ENCODE data around the gene GRIPAP1. TPM values are rescaled to one million over a fixed set of nuclear protein-coding genes. Genes with fewer than 3 reads are reported as not detected.

The GRIPAP1 gene, protein sequence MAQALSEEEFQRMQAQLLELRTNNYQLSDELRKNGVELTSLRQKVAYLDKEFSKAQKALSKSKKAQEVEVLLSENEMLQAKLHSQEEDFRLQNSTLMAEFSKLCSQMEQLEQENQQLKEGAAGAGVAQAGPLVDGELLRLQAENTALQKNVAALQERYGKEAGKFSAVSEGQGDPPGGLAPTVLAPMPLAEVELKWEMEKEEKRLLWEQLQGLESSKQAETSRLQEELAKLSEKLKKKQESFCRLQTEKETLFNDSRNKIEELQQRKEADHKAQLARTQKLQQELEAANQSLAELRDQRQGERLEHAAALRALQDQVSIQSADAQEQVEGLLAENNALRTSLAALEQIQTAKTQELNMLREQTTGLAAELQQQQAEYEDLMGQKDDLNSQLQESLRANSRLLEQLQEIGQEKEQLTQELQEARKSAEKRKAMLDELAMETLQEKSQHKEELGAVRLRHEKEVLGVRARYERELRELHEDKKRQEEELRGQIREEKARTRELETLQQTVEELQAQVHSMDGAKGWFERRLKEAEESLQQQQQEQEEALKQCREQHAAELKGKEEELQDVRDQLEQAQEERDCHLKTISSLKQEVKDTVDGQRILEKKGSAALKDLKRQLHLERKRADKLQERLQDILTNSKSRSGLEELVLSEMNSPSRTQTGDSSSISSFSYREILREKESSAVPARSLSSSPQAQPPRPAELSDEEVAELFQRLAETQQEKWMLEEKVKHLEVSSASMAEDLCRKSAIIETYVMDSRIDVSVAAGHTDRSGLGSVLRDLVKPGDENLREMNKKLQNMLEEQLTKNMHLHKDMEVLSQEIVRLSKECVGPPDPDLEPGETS
- 10 to 100 TPM; 18.5 to 22.8 TPM for polyA plus RNA-seq

DNA sequence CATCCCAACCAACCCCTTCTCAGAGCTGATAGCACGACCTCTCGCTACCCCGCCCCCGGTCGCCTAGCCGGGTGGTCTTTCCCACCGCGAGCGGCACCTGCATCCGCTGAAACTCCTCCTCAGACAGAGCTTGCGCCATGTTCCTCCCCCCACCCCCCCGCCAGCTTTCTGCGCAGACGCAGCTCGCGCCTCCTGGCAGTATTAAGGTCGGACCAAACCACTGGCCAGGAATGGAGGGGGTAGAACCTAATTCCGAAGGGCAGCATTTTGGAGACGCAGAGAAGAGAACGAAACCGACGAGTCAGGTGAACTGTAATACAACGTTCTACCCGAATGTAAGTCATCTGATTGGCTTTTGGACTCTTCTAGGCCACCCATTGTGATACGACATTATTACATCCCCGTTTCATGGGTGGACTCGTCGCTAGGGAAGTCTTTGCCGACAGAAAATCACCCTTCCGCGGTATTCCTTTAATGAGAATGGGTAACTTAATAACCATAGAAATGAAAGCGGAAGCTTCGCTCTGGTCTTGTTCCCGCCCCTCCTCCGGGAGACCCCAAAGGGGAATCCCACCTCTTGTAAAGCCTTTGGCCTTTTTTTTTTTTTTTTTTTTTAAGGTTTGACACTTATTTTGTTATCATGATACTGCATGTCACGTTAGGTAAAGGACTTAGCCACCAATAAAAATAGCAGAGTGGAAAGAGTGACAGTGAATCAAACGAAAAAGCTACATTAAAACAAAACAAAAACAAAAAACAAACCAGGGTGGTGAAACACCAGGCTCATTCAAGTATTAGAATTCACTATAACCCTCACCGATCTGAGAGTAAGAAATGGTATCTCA lies at the start of gene GRIPAP1:
Gene GRIPAP1, minus strand, starts transcription at position 174 of the 845 bp plus-strand sequence. Its CDS starts 35 bp downstream, at position 139.
- H3K27me3 ChIP-seq (ENCODE audit: control insufficient read depth in 1 of 2, insufficient read depth in 2 of 2, low read length in 2 of 2): no peaks in the 10 kb centered on the region
- 1 to 23% methylated on average over 38 of the region's 38 CpGs for WGBS, 2 donors

DNA sequence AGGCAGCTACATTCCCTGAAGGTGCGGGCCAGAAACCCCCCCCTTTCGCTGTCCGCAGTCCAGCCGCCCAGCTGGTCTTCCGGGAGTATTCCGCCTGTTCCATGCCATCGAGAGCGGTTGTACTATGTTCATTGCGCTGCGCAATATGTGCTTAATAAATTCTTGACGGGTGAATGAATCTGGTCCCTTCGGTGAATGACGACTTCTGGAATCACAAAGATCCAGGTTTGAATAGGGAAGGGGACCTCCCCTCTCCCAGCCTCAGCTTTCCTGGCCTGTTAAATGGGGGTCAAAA lies 41.9 kb upstream of the GRIPAP1 start:
- Histone ChIP-seq H3K27me3 (ENCODE audit: control insufficient read depth in 1 of 2, insufficient read depth in 2 of 2, low read length in 2 of 2) (no peaks in the 10 kb centered on the region), H3K36me3 (ENCODE audit: control insufficient read depth in 2 of 2, insufficient read depth in 2 of 2, low read length in 1 of 2) (peaks cover 0 to 4% of the 10 kb centered on the region in 2 donors), H3K27ac (ENCODE audit: low read depth in 2 of 2, low read length in 1 of 2) (peak overlapping the region; percentile 84 to 86), H3K4me3 (ENCODE audit: low read depth in 1 of 2, low read length in 2 of 2) (peak overlapping the region in 1 of 2 donors; percentile 22), H3K9me3 (ENCODE audit: control insufficient read depth in 2 of 2, insufficient read depth in 1 of 2, low read depth in 1 of 2, low read length in 1 of 2) (no peaks in the 10 kb centered on the region), H3K4me1 (ENCODE audit: control insufficient read depth in 2 of 2, insufficient read depth in 2 of 2, low read length in 1 of 2) (peaks cover 0 to 5% of the 10 kb centered on the region in 2 donors)
- 10 to 34% methylated on average over 13 of the region's 13 CpGs for WGBS, 2 donors

More for the DNA sequence above, at the start of gene GRIPAP1:
- no peaks in the 10 kb centered on the region for H3K9me3 ChIP-seq (ENCODE audit: control insufficient read depth in 2 of 2, insufficient read depth in 1 of 2, low read depth in 1 of 2, low read length in 1 of 2)
- peak within 1 kb of the TSS; percentile 85 to 88 for H3K27ac ChIP-seq (ENCODE audit: low read depth in 2 of 2, low read length in 1 of 2)
- peaks cover 0 to 6% of the 10 kb centered on the region in 2 donors for H3K36me3 ChIP-seq (ENCODE audit: control insufficient read depth in 2 of 2, insufficient read depth in 2 of 2, low read length in 1 of 2)
- H3K4me1 ChIP-seq (ENCODE audit: control insufficient read depth in 2 of 2, insufficient read depth in 2 of 2, low read length in 1 of 2): peaks cover 2 to 7% of the 10 kb centered on the region in 2 donors
- H3K4me3 ChIP-seq (ENCODE audit: low read depth in 1 of 2, low read length in 2 of 2): peak within 1 kb of the TSS; percentile 72 to 75

DNA sequence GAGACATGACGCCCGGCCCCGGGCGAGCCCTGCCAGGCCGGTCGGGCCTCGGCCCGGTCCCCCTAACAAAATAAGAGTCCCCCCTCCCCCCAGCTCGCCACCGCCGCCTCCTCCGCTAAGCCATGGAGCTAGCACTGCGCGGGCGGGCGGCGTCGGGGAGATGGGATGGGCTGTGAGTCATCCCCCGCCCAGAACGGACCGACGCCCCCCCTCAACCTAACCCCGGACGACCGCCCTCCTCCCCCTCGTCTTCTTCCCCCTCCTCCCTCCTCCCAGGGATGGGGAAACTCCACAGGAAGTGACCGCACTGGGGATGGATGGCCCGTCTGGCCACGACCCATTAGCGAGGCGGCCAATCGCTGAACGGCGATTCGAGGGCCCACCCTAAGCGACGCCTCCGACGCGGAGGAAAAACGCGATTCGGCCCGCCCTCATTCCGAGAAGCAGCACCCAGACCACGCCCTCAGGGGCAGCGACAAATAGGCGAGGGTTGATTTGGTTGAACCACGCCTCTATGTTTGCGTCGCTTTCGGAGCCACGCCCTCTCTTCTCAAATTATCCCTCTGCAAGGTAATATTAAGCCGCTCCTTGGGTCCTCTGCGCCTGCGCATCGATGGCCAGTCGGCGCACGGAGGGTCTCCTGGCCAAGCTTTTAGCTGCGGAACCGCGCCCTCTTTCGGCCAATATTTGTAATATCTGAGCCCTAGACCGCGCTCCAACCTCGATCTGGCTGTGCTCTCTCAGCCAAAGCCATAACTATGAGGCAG lies 41.3 kb upstream of the GRIPAP1 start, which contains the start of gene TFE3:
Gene TFE3, minus strand, starts transcription at position 138 of the 767 bp plus-strand sequence. Its CDS starts 131 bp downstream, at position 7.
- Histone ChIP-seq H3K27me3 (ENCODE audit: control insufficient read depth in 1 of 2, insufficient read depth in 2 of 2, low read length in 2 of 2) (no peaks in the 10 kb centered on the region), H3K4me3 (ENCODE audit: low read depth in 1 of 2, low read length in 2 of 2) (peak within 1 kb of the TSS; percentile 57 to 88), H3K36me3 (ENCODE audit: control insufficient read depth in 2 of 2, insufficient read depth in 2 of 2, low read length in 1 of 2) (peaks cover 0 to 9% of the 10 kb centered on the region in 2 donors), H3K9me3 (ENCODE audit: control insufficient read depth in 2 of 2, insufficient read depth in 1 of 2, low read depth in 1 of 2, low read length in 1 of 2) (no peaks in the 10 kb centered on the region), H3K4me1 (ENCODE audit: control insufficient read depth in 2 of 2, insufficient read depth in 2 of 2, low read length in 1 of 2) (peaks cover 0 to 5% of the 10 kb centered on the region in 2 donors), H3K27ac (ENCODE audit: low read depth in 2 of 2, low read length in 1 of 2) (peak within 1 kb of the TSS; percentile 96 to 97)
- 1 to 18% methylated on average over 55 to 66 of the region's 67 CpGs for WGBS, 2 donors

DNA sequence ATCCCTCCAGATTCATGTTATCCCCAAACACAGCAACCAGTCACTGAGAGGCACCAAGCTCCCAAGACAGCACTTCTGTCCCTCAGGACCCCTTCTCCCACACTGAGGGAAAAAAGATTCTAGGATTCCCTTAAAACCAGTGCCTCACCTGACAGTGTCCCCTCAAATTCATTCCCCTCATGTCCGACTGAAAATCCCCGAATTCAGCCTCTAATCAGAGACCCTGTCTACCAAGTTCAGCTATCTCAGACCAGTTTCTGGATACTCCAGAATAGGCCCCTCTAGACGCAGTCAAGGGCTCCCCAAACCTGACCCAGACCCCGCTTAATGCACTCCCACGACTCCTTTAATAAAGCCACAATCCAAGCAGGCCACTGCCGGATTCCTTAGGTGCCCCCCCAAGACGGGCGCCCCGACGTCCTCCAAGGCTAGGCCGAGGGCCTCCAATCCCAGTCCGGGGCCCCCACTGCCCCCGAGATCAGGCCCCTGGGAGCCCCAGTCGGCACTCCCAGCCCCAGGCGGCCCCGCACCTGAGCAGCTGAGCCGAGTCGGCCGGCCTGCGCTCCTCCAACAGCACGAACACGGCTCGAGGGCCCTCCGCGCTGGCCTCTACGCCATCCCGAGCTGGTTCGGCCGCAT lies 40.6 kb upstream of the GRIPAP1 start:
- H3K27ac ChIP-seq (ENCODE audit: low read depth in 2 of 2, low read length in 1 of 2): peak overlapping the region; percentile 96 to 97
- peak overlapping the region; percentile 57 to 88 for H3K4me3 ChIP-seq (ENCODE audit: low read depth in 1 of 2, low read length in 2 of 2)
- no peaks in the 10 kb centered on the region for H3K27me3 ChIP-seq (ENCODE audit: control insufficient read depth in 1 of 2, insufficient read depth in 2 of 2, low read length in 2 of 2)
- peaks cover 0 to 15% of the 10 kb centered on the region in 2 donors for H3K36me3 ChIP-seq (ENCODE audit: control insufficient read depth in 2 of 2, insufficient read depth in 2 of 2, low read length in 1 of 2)
- WGBS, 2 donors: 0 to 35% methylated on average over 29 of the region's 29 CpGs
- H3K9me3 ChIP-seq (ENCODE audit: control insufficient read depth in 2 of 2, insufficient read depth in 1 of 2, low read depth in 1 of 2, low read length in 1 of 2): no peaks in the 10 kb centered on the region
- H3K4me1 ChIP-seq (ENCODE audit: control insufficient read depth in 2 of 2, insufficient read depth in 2 of 2, low read length in 1 of 2): peaks cover 0 to 5% of the 10 kb centered on the region in 2 donors

DNA sequence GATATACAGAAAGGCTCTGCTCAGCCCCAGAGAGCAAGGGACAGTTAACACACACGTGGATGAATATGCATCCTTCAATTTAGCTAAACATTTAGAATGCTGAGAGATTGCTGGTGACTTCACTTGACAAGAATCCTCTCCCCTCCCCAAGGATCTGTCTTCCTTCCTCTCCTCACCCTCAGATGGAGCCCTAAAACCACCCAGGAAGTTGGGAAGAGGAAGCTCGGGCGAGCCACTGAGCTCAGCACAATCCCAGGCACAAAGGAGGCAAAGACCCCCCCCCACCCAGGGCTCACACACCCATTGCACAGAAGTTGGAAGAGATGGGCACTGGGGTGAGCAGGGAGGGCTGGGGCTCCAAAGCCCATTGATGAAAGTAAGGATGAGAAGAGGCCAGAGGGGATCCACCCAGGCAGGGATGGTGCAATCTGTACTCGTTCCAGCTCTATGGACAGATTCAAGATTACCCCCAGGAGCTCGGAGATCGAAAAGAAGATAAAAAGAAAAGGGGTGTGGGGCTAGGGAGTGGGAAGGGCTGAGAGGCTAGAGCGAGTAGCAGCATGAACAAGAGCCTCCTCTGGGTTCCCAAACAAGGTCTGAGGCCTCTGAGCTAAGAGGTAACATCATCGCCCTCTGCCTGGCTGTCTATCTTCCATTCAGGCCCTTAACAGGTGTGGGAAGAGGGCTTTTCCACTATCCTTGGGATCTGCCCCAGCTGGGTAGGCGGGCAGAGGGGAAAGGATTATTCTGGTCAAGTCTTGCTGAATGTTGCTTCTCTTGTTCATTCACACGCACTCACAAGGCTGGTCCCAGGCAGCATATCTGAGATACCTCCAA lies 39.9 kb upstream of the GRIPAP1 start:
- H3K36me3 ChIP-seq (ENCODE audit: control insufficient read depth in 2 of 2, insufficient read depth in 2 of 2, low read length in 1 of 2): peaks cover 0 to 17% of the 10 kb centered on the region in 2 donors
- H3K4me3 ChIP-seq (ENCODE audit: low read depth in 1 of 2, low read length in 2 of 2): peak overlapping the region; percentile 57 to 88
- WGBS, 2 donors: 2 to 21% methylated on average over 10 of the region's 10 CpGs

DNA sequence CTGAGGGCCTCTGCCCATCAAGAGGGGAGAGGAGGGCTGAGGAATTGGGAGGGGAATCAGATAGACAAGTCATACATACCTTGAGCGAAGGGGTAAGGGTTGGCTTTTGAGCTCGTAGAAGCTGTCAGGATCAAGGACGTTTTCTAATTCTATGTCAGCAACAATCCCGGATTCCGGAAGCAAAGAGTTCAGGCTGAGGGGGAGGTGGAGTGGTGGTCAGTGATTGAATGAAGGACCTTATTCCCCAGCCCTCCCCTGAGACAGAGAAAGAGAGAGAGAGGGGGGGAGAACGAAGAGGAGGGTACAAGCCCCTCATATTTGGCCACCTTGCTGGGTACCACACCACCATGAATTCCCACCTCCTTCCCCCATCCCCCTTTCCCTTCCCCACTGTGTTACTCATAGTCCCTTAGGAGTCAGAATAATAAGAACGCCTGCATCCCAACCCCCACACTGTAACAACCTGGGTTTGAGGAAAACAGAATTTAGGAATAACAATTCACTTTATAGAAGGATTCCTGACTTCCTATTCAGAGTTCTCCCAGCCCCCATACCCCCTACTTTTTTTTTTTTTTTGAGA lies 38.4 kb upstream of the GRIPAP1 start:
- no peaks in the 10 kb centered on the region for H3K27me3 ChIP-seq (ENCODE audit: control insufficient read depth in 1 of 2, insufficient read depth in 2 of 2, low read length in 2 of 2)
- H3K27ac ChIP-seq (ENCODE audit: low read depth in 2 of 2, low read length in 1 of 2): peak overlapping the region; percentile 69 to 70
- WGBS, 2 donors: 17 to 30% methylated on average over 7 of the region's 7 CpGs
- H3K4me1 ChIP-seq (ENCODE audit: control insufficient read depth in 2 of 2, insufficient read depth in 2 of 2, low read length in 1 of 2): peaks cover 0 to 5% of the 10 kb centered on the region in 2 donors
- no peaks in the 10 kb centered on the region for H3K9me3 ChIP-seq (ENCODE audit: control insufficient read depth in 2 of 2, insufficient read depth in 1 of 2, low read depth in 1 of 2, low read length in 1 of 2)
- peaks cover 0 to 18% of the 10 kb centered on the region in 2 donors for H3K36me3 ChIP-seq (ENCODE audit: control insufficient read depth in 2 of 2, insufficient read depth in 2 of 2, low read length in 1 of 2)
- peak overlapping the region in 1 of 2 donors; percentile 7 for H3K4me3 ChIP-seq (ENCODE audit: low read depth in 1 of 2, low read length in 2 of 2)

More for the DNA sequence above, 39.9 kb upstream of the GRIPAP1 start:
- H3K27ac ChIP-seq (ENCODE audit: low read depth in 2 of 2, low read length in 1 of 2): peak overlapping the region; percentile 96 to 97
- H3K9me3 ChIP-seq (ENCODE audit: control insufficient read depth in 2 of 2, insufficient read depth in 1 of 2, low read depth in 1 of 2, low read length in 1 of 2): no peaks in the 10 kb centered on the region
- H3K4me1 ChIP-seq (ENCODE audit: control insufficient read depth in 2 of 2, insufficient read depth in 2 of 2, low read length in 1 of 2): peaks cover 0 to 5% of the 10 kb centered on the region in 2 donors
- H3K27me3 ChIP-seq (ENCODE audit: control insufficient read depth in 1 of 2, insufficient read depth in 2 of 2, low read length in 2 of 2): no peaks in the 10 kb centered on the region

DNA sequence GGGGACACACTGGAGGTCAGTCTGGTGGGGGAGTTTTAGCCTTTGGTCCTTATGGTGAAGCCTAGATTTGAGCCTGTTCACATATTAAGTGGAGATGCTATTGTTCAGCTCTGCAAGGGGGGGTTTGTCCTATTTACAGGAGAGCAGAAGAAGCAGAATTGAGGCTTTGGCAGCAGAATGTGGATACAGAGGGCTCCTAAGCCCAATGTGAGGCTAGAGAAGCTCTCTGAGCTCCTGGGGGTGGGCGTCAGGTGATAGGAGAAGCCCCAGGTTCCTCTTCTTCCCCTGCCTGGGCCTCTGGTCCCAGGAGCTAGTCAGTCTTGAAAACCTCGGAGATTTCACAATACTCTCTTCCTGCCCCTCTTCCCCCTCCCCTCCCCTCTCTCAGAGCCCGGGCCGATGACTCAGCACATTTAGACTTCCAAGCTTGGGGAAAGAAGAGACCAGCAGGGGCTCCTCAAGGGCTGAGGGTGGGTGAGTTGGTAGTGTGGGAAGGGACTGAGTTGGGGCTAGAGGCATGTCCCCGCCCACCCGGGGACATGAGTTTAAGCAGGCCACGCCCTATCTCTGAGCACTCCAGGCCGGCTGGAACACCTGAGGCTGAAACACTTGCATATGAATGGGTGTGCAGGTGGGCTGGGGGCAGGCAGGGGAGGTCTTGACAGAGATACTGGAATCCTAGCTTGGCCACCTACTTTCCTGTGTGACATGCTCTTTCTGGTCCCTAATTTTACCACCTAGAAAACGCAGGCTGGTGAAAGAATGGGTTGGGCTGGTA lies 37.7 kb upstream of the GRIPAP1 start:
- peak overlapping the region in 1 of 2 donors; percentile 20 for H3K4me3 ChIP-seq (ENCODE audit: low read depth in 1 of 2, low read length in 2 of 2)
- H3K4me1 ChIP-seq (ENCODE audit: control insufficient read depth in 2 of 2, insufficient read depth in 2 of 2, low read length in 1 of 2): peaks cover 0 to 5% of the 10 kb centered on the region in 2 donors
- 6 to 18% methylated on average over 9 of the region's 9 CpGs for WGBS, 2 donors
- H3K9me3 ChIP-seq (ENCODE audit: control insufficient read depth in 2 of 2, insufficient read depth in 1 of 2, low read depth in 1 of 2, low read length in 1 of 2): no peaks in the 10 kb centered on the region
- no peaks in the 10 kb centered on the region for H3K27me3 ChIP-seq (ENCODE audit: control insufficient read depth in 1 of 2, insufficient read depth in 2 of 2, low read length in 2 of 2)
- H3K27ac ChIP-seq (ENCODE audit: low read depth in 2 of 2, low read length in 1 of 2): peak overlapping the region; percentile 69 to 77
- H3K36me3 ChIP-seq (ENCODE audit: control insufficient read depth in 2 of 2, insufficient read depth in 2 of 2, low read length in 1 of 2): peaks cover 0 to 18% of the 10 kb centered on the region in 2 donors
